GM12873 (cell line): Measurements from ENCODE around the gene SLC22A6.

Source experiments
- CTCF ChIP-seq: IDR thresholded peaks from 2 replicates; pipeline ENCODE4 v1.5.1; 2012; ENCODE audit warnings: low read depth, mild to moderate bottlenecking, moderate library complexity, low read length, control low read depth; ENCODE audit not compliant: insufficient read depth; ENCODE audit errors: missing control alignments

SLC22A6 gene

GRCh38 chr11:63017306-63017974 lies 32.7 kb upstream of the SLC22A6 start:
- TF ChIP-seq CTCF: no peak

- no peak for TF ChIP-seq CTCF
Measured at GRCh38 chr11:63015521-63016215, 30.9 kb upstream of the SLC22A6 start, which contains the start of gene SLC22A8. SLC22A8 (minus strand) TSS chr11:63015841; CDS start chr11:63014958, 883 bp downstream.

- no peak for TF ChIP-seq CTCF
Measured at GRCh38 chr11:63014408-63015055, 29.8 kb upstream of the SLC22A6 start.

- no peak for TF ChIP-seq CTCF
Measured at GRCh38 chr11:63012839-63013238, 28.1 kb upstream of the SLC22A6 start.

GRCh38 chr11:63012430-63012829 lies 27.7 kb upstream of the SLC22A6 start:
- no peak for TF ChIP-seq CTCF

GRCh38 chr11:63010934-63011439 lies 26.2 kb upstream of the SLC22A6 start:
- no peak for TF ChIP-seq CTCF

- no peak for TF ChIP-seq CTCF
Measured at GRCh38 chr11:63007920-63008319, 23.2 kb upstream of the SLC22A6 start.
